IPS DF 6.9 (cell line): ENCODE results near the gene LSP1.
"Not testable (repeated sequence)": the region's sequence is repeated elsewhere in the genome, so short reads cannot be mapped to it uniquely, and the experiment has no call there.

Experiments
- DNase-seq: peaks from one replicate; pipeline ENCODE4 v3.0.0-alpha.2; 2013; ENCODE audit warnings: low read depth, low spot score
- H3K27ac ChIP-seq: one replicate; pipeline ENCODE4 v1.5.1; 2013; ENCODE audit warnings: low read length, control low read depth
- H3K27me3 ChIP-seq: 2 replicates; pipeline ENCODE4 v1.6.1; 2013; ENCODE audit warnings: mild to moderate bottlenecking, low read length; ENCODE audit not compliant: control insufficient read depth, insufficient read depth
- H3K36me3 ChIP-seq: 2 replicates; pipeline ENCODE4 v1.6.1; 2013; ENCODE audit warnings: low read length; ENCODE audit not compliant: control insufficient read depth, insufficient read depth
- H3K4me1 ChIP-seq: 2 replicates; pipeline ENCODE4 v1.6.1; 2013; ENCODE audit warnings: low read length; ENCODE audit not compliant: control insufficient read depth, insufficient read depth
- H3K4me3 ChIP-seq: 2 replicates; pipeline ENCODE4 v1.5.1; 2013; ENCODE audit warnings: mild to moderate bottlenecking, low read length
- H3K9me3 ChIP-seq: 2 replicates; pipeline ENCODE4 v1.6.1; 2013; ENCODE audit warnings: low read length, inconsistent platforms; ENCODE audit not compliant: control insufficient read depth, insufficient read depth
- WGBS: extraction: QIAGEN DNeasy Blood & Tissue Kit; methylation state at CpG from one replicate; pipeline ENCODE4 v1.1.7; 2013; ENCODE audit warnings: mixed read lengths, missing lambda C conversion rate; ENCODE audit not compliant: insufficient read length, insufficient coverage; 5-methylcytosine and 5-hydroxymethylcytosine counted together

Gene LSP1

DNA sequence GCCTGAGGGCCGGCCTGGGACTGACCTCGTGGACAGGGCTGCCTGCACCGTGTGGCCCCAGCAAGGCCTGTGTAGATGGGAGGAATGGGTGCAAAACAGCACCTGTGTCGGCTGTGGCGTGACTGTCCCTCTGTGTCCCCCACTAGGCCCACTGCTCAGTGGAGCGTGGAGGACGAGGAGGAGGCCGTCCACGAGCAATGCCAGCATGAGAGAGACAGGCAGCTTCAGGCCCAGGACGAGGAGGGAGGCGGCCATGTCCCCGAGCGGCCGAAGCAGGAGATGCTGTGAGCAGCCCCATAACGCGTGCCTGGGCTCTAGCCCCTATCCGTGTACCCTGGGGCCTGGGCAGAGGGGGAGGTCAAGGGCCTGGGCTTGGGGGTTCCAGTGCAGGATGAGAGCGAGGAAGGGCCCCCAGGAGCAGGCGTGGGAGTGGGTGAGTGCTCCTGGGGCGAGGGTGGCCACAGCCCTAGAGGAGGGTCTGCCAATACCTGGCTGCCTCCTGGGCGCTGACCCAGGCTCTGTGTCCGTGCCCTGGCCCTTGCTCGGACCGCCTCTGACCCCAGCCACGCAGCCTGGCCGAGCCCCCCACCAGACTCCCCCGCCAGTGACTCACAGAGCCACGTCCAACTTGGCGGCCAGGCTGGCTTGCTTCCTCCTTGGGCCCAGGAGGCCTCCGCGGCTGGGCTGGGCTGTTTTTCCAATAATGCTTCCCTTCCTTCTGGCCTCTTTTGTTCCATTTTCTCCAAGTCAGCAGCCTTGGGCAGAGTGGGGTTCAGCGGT, 27.2 kb downstream of the LSP1 start:
- H3K9me3 ChIP-seq, result no peaks in the 10 kb centered on the region
- WGBS, result no CpG with 5 or more reads among the region's 32 CpGs
- H3K4me1 ChIP-seq, result no peaks in the 10 kb centered on the region
- H3K4me3 ChIP-seq, result no peak overlapping the region
- H3K27me3 ChIP-seq, result no peaks in the 10 kb centered on the region
- no peak overlapping the region for H3K27ac ChIP-seq
- DNase-seq, result no peak
- H3K36me3 ChIP-seq, result no peaks in the 10 kb centered on the region; the same call in 1 of the 2 replicates

- H3K4me1 ChIP-seq, result no peaks in the 10 kb centered on the region
- WGBS, result no CpG with 5 or more reads among the region's 9 CpGs
- no peak overlapping the region for H3K4me3 ChIP-seq
Measured at GRCh38 chr11:1880746-1881441, 28.0 kb downstream of the LSP1 start.

DNA sequence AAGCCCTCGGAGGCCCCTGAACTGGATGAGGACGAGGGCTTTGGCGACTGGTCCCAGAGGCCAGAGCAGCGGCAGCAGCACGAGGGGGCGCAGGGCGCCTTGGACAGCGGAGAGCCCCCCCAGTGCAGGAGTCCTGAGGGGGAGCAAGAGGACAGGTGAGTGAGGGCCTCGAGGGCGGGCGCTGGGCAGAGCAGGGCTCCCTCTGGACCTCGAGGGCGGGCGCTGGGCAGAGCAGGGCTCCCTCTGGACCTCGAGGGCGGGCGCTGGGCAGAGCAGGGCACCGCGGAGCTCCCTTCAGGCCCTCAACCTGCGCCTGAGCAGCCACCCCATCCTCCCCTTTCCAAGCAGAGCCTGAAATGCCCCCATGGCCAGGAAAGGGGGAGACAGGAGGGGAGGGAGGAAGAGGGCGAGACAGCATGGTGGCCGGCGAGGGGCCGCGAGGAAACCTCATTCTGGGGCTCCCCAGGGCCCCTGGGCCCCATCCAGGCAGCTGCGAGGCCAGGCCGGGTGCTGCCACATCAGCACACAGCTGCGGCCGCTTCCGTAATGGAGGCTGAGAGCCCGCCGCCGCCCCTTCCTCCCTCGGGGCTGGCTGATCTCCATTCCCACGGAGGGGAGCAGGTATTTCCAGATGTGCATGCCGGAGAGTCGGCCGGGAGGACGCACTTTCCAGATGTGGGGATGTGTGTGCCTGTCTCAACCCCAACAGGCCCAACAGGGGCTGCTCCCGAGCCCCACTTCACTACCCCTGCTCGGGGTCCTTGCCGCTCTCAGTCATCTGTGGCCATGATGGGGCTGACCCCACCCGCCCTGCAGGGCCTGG, 28.8 kb downstream of the LSP1 start:
- H3K9me3 ChIP-seq, result no peaks in the 10 kb centered on the region
- WGBS, result no CpG with 5 or more reads among the region's 43 CpGs
- no peaks in the 10 kb centered on the region for H3K4me1 ChIP-seq
- no peaks in the 10 kb centered on the region for H3K27me3 ChIP-seq
- no peaks in the 10 kb centered on the region for H3K36me3 ChIP-seq
- DNase-seq, result no peak
- H3K27ac ChIP-seq, result no peak overlapping the region
- no peak overlapping the region for H3K4me3 ChIP-seq

More at GRCh38 chr11:1880746-1881441, 28.0 kb downstream of the LSP1 start:
- no peak for DNase-seq
- Histone ChIP-seq H3K9me3 (no peaks in the 10 kb centered on the region), H3K36me3 (no peaks in the 10 kb centered on the region), H3K27me3 (no peaks in the 10 kb centered on the region), H3K27ac (no peak overlapping the region)

DNA sequence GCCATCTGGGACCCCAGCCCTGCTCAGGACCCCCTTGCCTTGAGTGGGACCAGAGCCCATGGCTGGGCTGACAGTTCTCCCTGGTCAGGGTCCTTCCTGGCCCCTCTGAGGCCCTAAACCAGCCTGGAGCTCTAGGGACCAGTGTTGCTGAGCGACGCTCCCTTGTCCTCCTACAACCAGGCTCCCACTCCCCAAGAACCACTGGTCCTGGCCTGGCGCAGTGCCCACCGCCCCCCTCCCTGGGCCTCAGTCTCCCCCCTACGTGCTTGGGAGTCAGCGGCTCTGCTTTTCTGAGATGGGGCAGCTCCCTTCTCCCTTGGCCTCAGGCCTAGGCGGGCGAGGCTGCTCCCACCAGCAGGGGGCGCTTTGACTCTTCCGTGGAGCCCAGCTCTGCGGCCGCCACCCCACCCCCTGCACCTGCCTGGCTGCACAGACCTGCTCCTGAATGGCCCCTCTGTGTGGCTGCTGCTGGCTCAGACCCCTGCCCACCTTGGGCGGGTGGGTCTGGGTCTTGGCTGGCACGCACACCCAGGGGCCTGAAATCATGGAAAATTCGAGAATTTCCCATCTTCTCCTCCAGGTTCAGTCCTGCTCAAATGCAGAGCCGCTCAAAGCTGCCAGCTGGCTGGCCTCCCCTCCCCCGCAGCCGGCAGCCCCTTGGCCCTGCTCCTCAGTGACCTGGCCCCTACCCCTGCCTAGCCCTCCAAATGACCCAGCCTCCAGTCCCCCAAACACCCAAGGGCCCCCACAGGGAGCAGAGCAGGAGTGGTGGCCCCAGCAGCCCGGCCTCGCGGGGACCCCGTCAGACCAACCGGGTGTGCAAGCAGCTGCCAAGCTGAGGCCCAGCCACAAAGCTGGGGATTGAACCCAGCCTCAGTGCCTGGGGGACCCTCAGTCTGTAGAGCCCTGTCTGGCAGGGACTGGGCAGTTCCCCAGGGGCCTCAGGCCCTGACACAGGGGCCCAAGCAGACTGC, 29.7 kb downstream of the LSP1 start:
- Histone ChIP-seq H3K36me3 (no peaks in the 10 kb centered on the region), H3K4me1 (no peaks in the 10 kb centered on the region), H3K27me3 (no peaks in the 10 kb centered on the region), H3K27ac (no peak overlapping the region), H3K4me3 (no peak overlapping the region), H3K9me3 (no peaks in the 10 kb centered on the region)
- peak; percentile 61 for DNase-seq
- WGBS, result no CpG with 5 or more reads among the region's 23 CpGs

DNA sequence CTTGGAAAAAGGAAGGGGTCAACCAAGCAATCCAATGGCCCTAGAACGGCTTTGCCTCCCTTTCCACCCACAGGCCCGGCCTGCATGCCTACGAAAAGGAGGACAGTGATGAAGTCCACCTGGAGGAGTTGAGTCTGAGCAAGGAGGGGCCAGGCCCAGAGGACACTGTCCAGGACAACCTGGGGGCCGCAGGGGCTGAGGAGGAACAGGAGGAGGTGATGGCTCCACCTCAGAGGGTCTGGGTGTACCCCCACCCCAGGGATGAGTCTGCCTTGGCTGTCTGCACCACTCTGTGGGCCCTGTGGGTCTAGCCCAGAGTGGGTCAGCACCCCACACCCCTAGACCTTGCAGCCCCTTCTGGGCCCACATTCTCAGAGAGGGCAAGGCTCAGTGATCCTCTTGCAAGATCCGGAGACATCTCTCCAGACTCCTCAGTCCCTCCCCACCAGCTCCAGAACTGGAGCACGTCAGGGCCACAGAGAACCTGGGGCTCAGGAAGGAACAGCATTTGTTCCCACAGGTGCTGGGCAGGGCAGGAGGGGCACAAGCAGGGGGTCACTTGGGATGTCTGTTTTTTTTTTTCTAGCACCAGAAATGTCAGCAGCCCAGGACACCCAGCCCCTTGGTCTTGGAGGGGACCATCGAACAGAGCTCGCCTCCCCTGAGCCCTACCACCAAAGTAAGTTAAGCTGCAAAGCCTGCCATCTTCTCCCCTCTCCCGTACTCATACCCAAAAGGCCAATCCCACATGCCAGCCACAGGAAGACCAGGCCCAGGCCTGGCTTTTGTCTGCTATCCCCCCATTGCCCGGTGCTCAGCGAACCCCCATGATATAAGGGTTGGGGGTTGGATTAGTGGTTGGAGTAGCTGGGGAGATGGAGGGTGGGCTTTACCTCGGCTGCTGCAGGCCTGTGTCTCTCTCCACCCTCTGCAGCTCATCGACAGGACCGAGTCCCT, 30.7 kb downstream of the LSP1 start:
- H3K4me3 ChIP-seq, result no peak overlapping the region
- H3K27ac ChIP-seq, result no peak overlapping the region
- no peak for DNase-seq
- H3K36me3 ChIP-seq, result no peaks in the 10 kb centered on the region; the same call in 1 of the 2 replicates
- H3K9me3 ChIP-seq, result no peaks in the 10 kb centered on the region
- H3K27me3 ChIP-seq, result no peaks in the 10 kb centered on the region
- no peaks in the 10 kb centered on the region for H3K4me1 ChIP-seq
- WGBS, result no CpG with 5 or more reads among the region's 14 CpGs

DNA sequence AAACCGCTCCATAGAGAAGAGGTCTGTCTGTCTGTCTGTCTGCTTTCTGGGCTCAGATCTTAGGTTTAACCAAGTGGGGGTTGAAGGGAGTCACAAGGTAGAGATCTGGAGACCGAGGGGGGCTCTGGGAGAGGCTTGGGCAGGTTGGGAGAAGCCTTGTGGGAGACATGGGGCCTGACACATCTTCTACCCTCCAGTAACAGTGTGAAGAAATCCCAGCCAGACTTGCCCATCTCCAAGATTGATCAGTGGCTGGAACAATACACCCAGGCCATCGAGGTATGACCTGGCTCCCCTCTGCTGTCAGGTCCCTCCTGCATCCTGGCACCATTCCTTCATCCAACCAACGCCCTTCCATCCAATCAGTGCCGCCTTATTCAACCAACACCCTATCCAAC, 31.4 kb downstream of the LSP1 start:
- H3K27me3 ChIP-seq, result no peaks in the 10 kb centered on the region
- no peaks in the 10 kb centered on the region for H3K4me1 ChIP-seq
- no peaks in the 10 kb centered on the region; the same call in 1 of the 2 replicates for H3K36me3 ChIP-seq
- DNase-seq, result no peak
- H3K27ac ChIP-seq, result no peak overlapping the region
- no CpG with 5 or more reads among the region's 5 CpGs for WGBS
- no peaks in the 10 kb centered on the region for H3K9me3 ChIP-seq
- no peak overlapping the region for H3K4me3 ChIP-seq

DNA sequence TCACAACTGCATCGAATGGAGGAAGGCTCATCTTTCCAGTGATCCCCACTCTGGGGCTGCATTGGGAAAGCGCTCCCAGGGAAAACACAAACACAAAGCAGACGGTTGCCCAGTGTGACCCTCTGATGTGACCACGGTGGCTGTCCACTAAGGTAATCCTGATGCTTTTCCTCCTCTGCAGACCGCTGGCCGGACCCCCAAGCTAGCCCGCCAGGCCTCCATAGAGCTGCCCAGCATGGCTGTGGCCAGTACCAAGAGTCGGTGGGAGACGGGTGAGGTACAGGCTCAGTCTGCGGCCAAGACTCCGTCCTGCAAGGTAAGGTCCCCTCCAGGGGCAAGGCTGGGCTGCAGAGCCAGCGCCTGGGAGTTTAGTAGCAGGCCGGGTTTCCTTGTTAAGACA, 33.7 kb downstream of the LSP1 start:
- H3K36me3 ChIP-seq, H3K9me3 ChIP-seq, H3K4me3 ChIP-seq, H3K27ac ChIP-seq, H3K4me1 ChIP-seq, H3K27me3 ChIP-seq, DNase-seq: not testable (repeated sequence)
- WGBS, result no CpG with 5 or more reads among the region's 13 CpGs

- H3K4me1 ChIP-seq, result no peaks in the 10 kb centered on the region
Measured at GRCh38 chr11:1887451-1888346, 34.8 kb downstream of the LSP1 start.

More at GRCh38 chr11:1887451-1888346, 34.8 kb downstream of the LSP1 start:
- Histone ChIP-seq H3K4me3 (no peak overlapping the region), H3K27me3 (no peaks in the 10 kb centered on the region), H3K27ac (no peak overlapping the region), H3K36me3 (no peaks in the 10 kb centered on the region; the same call in 1 of the 2 replicates), H3K9me3 (no peaks in the 10 kb centered on the region)
- DNase-seq, result no peak
- WGBS, result no CpG with 5 or more reads among the region's 11 CpGs
